Measurements from ENCODE around the gene SLC5A6. TPM values are rescaled to one million over a fixed set of nuclear protein-coding genes. Genes with fewer than 3 reads are reported as not detected.

SLC5A6 gene
- polyA plus RNA-seq, 3 donors = 8.1 to 21.7 (median 10.2) TPM

DNA sequence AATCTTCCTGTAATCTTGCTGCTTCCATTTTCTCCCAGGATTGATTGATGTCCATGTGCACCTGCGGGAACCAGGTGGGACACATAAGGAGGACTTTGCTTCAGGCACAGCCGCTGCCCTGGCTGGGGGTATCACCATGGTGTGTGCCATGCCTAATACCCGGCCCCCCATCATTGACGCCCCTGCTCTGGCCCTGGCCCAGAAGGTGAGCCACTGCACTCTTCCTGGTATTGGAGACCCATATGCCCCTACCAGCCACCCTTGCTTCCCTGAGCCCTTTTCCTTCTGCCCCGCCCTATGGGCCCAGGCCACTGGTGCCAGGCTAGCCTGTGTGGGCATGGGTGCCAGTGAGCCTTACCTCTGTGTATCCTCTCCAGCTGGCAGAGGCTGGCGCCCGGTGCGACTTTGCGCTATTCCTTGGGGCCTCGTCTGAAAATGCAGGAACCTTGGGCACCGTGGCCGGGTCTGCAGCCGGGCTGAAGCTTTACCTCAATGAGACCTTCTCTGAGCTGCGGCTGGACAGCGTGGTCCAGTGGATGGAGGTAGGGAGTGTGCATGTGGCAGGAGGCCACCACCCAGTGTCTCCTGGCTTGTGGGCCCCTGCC lies 25.4 kb upstream of the SLC5A6 start:
- Histone ChIP-seq H3K4me3 (replicated peaks in 1 of 3; ENCODE audit: low read depth in 2 of 3, low read length in 3 of 3) (no peak overlapping the region), H3K9ac (ENCODE audit: insufficient read depth, low read length, poor library complexity, severe bottlenecking) (no peak overlapping the region), H3K4me2 (replicated peaks; ENCODE audit: extremely low read depth, low read length, poor library complexity, severe bottlenecking) (no peak overlapping the region), H3K79me2 (ENCODE audit: insufficient read depth, low read length) (no peaks in the 10 kb centered on the region), H3K4me1 (ENCODE audit: control insufficient read depth in 1 of 2, insufficient read depth in 2 of 2, low read length in 2 of 2) (no peaks in the 10 kb centered on the region), H3K9me3 (replicated peaks in 1 of 2; ENCODE audit: control insufficient read depth in 1 of 2, insufficient read depth in 1 of 2, low read length in 2 of 2) (no peaks in the 10 kb centered on the region), H3K27ac (ENCODE audit: low read depth in 1 of 2, low read length in 2 of 2) (no peak overlapping the region), H4K20me1 (ENCODE audit: insufficient read depth, low read length) (no peaks in the 10 kb centered on the region), H3K36me3 (replicated peaks in 1 of 2; ENCODE audit: control insufficient read depth in 1 of 2, insufficient read depth in 2 of 2, low read length in 2 of 2) (peaks cover 94 to 100% of the 10 kb centered on the region in 2 donors), H3K27me3 (ENCODE audit: control insufficient read depth in 2 of 2, insufficient read depth in 2 of 2, low read length in 2 of 2) (no peaks in the 10 kb centered on the region), H2AFZ (ENCODE audit: insufficient read depth, low read depth, low read length, poor library complexity, severe bottlenecking) (no peak overlapping the region)
- Mint-ChIP-seq H3K4me1 (no peaks in the 10 kb centered on the region), H3K36me3 (peaks cover 97 to 100% of the 10 kb centered on the region in 2 donors), H3K4me3 (no peak overlapping the region), H3K27me3 (ENCODE audit: low read depth in 3 of 3) (peaks cover 0 to 1% (median 0%) of the 10 kb centered on the region in 3 donors), H3K27ac (no peak overlapping the region), H3K9me3 (no peaks in the 10 kb centered on the region)
- intact Hi-C loops (cut with micrococcal nuclease) = no loop called here
- TF ChIP-seq, protein P1, sequence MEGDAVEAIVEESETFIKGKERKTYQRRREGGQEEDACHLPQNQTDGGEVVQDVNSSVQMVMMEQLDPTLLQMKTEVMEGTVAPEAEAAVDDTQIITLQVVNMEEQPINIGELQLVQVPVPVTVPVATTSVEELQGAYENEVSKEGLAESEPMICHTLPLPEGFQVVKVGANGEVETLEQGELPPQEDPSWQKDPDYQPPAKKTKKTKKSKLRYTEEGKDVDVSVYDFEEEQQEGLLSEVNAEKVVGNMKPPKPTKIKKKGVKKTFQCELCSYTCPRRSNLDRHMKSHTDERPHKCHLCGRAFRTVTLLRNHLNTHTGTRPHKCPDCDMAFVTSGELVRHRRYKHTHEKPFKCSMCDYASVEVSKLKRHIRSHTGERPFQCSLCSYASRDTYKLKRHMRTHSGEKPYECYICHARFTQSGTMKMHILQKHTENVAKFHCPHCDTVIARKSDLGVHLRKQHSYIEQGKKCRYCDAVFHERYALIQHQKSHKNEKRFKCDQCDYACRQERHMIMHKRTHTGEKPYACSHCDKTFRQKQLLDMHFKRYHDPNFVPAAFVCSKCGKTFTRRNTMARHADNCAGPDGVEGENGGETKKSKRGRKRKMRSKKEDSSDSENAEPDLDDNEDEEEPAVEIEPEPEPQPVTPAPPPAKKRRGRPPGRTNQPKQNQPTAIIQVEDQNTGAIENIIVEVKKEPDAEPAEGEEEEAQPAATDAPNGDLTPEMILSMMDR (IDR thresholded peaks at IDR 0.05) = no peak
- 95% methylated on average over 15 of the region's 15 CpGs for WGBS (ENCODE audit: insufficient coverage)
- no peak for DNase-seq

- H3K4me1 Mint-ChIP-seq = no peaks in the 10 kb centered on the region
- H3K27me3 Mint-ChIP-seq (ENCODE audit: low read depth in 3 of 3) = peaks cover 0 to 1% (median 0%) of the 10 kb centered on the region in 3 donors
- DNase-seq = no peak
- H3K4me1 ChIP-seq (ENCODE audit: control insufficient read depth in 1 of 2, insufficient read depth in 2 of 2, low read length in 2 of 2) = no peaks in the 10 kb centered on the region
- no peak overlapping the region for H3K9ac ChIP-seq (ENCODE audit: insufficient read depth, low read length, poor library complexity, severe bottlenecking)
- intact Hi-C loops (cut with micrococcal nuclease) = no loop called here
- peaks cover 97 to 100% of the 10 kb centered on the region in 2 donors for H3K36me3 Mint-ChIP-seq
- no peak overlapping the region for H3K4me3 Mint-ChIP-seq
- TF ChIP-seq, protein P1 (IDR thresholded peaks at IDR 0.05) = no peak
- H2AFZ ChIP-seq (ENCODE audit: insufficient read depth, low read depth, low read length, poor library complexity, severe bottlenecking) = no peak overlapping the region
- no peak overlapping the region for H3K4me2 ChIP-seq (replicated peaks; ENCODE audit: extremely low read depth, low read length, poor library complexity, severe bottlenecking)
- no peaks in the 10 kb centered on the region for H4K20me1 ChIP-seq (ENCODE audit: insufficient read depth, low read length)
- no peaks in the 10 kb centered on the region for H3K9me3 ChIP-seq (replicated peaks in 1 of 2; ENCODE audit: control insufficient read depth in 1 of 2, insufficient read depth in 1 of 2, low read length in 2 of 2)
- H3K27ac Mint-ChIP-seq = no peak overlapping the region
- H3K27me3 ChIP-seq (ENCODE audit: control insufficient read depth in 2 of 2, insufficient read depth in 2 of 2, low read length in 2 of 2) = no peaks in the 10 kb centered on the region
- H3K27ac ChIP-seq (ENCODE audit: low read depth in 1 of 2, low read length in 2 of 2) = no peak overlapping the region
- no peaks in the 10 kb centered on the region for H3K79me2 ChIP-seq (ENCODE audit: insufficient read depth, low read length)
- WGBS (ENCODE audit: insufficient coverage) = 88% methylated on average over 1 of the region's 3 CpGs
- H3K9me3 Mint-ChIP-seq = no peaks in the 10 kb centered on the region
- H3K36me3 ChIP-seq (replicated peaks in 1 of 2; ENCODE audit: control insufficient read depth in 1 of 2, insufficient read depth in 2 of 2, low read length in 2 of 2) = peaks cover 94 to 100% of the 10 kb centered on the region in 2 donors
- no peak overlapping the region for H3K4me3 ChIP-seq (replicated peaks in 1 of 3; ENCODE audit: low read depth in 2 of 3, low read length in 3 of 3)
Observed at GRCh38 chr2:27236626-27237025, 24.6 kb upstream of the SLC5A6 start.

Data from CD14-positive monocyte (primary cell).